Measurements from ENCODE around the gene SLC9A9. TPM values are rescaled to one million over a fixed set of nuclear protein-coding genes. Genes with fewer than 3 reads are reported as not detected.

SLC9A9 gene
- polyA plus RNA-seq, 2 donors: 8.3 to 11.9 TPM

- H3K4me3 ChIP-seq (ENCODE audit: low read depth in 1 of 2, low read length in 2 of 2): no peak overlapping the region
- no peaks in the 10 kb centered on the region for H3K36me3 ChIP-seq (ENCODE audit: control insufficient read depth in 2 of 2, insufficient read depth in 2 of 2, low read length in 1 of 2)
- no peaks in the 10 kb centered on the region for H3K9me3 ChIP-seq (ENCODE audit: control insufficient read depth in 2 of 2, insufficient read depth in 1 of 2, low read depth in 1 of 2, low read length in 1 of 2)
- WGBS, 2 donors: 74 to 76% methylated on average over 3 of the region's 3 CpGs
- no peaks in the 10 kb centered on the region for H3K4me1 ChIP-seq (ENCODE audit: control insufficient read depth in 2 of 2, insufficient read depth in 2 of 2, low read length in 1 of 2)
- H3K27ac ChIP-seq (ENCODE audit: low read depth in 2 of 2, low read length in 1 of 2): no peak overlapping the region
- no peaks in the 10 kb centered on the region for H3K27me3 ChIP-seq (ENCODE audit: control insufficient read depth in 1 of 2, insufficient read depth in 2 of 2, low read length in 2 of 2)
Measured at GRCh38 chr3:143605233-143605950, 242.9 kb downstream of the SLC9A9 start.

- no peaks in the 10 kb centered on the region for H3K36me3 ChIP-seq (ENCODE audit: control insufficient read depth in 2 of 2, insufficient read depth in 2 of 2, low read length in 1 of 2)
- no peaks in the 10 kb centered on the region for H3K9me3 ChIP-seq (ENCODE audit: control insufficient read depth in 2 of 2, insufficient read depth in 1 of 2, low read depth in 1 of 2, low read length in 1 of 2)
- no peaks in the 10 kb centered on the region for H3K4me1 ChIP-seq (ENCODE audit: control insufficient read depth in 2 of 2, insufficient read depth in 2 of 2, low read length in 1 of 2)
- WGBS, 2 donors: 81 to 82% methylated on average over 5 of the region's 5 CpGs
- no peak overlapping the region for H3K4me3 ChIP-seq (ENCODE audit: low read depth in 1 of 2, low read length in 2 of 2)
- H3K27me3 ChIP-seq (ENCODE audit: control insufficient read depth in 1 of 2, insufficient read depth in 2 of 2, low read length in 2 of 2): no peaks in the 10 kb centered on the region
- no peak overlapping the region for H3K27ac ChIP-seq (ENCODE audit: low read depth in 2 of 2, low read length in 1 of 2)
Measured at GRCh38 chr3:143604402-143605185, 243.7 kb downstream of the SLC9A9 start.

- H3K27ac ChIP-seq (ENCODE audit: low read depth in 2 of 2, low read length in 1 of 2): no peak overlapping the region
- H3K27me3 ChIP-seq (ENCODE audit: control insufficient read depth in 1 of 2, insufficient read depth in 2 of 2, low read length in 2 of 2): no peaks in the 10 kb centered on the region
- no peaks in the 10 kb centered on the region for H3K4me1 ChIP-seq (ENCODE audit: control insufficient read depth in 2 of 2, insufficient read depth in 2 of 2, low read length in 1 of 2)
- H3K9me3 ChIP-seq (ENCODE audit: control insufficient read depth in 2 of 2, insufficient read depth in 1 of 2, low read depth in 1 of 2, low read length in 1 of 2): no peaks in the 10 kb centered on the region
- WGBS, 2 donors: 95% methylated on average over 5 of the region's 5 CpGs
- H3K36me3 ChIP-seq (ENCODE audit: control insufficient read depth in 2 of 2, insufficient read depth in 2 of 2, low read length in 1 of 2): no peaks in the 10 kb centered on the region
- no peak overlapping the region for H3K4me3 ChIP-seq (ENCODE audit: low read depth in 1 of 2, low read length in 2 of 2)
Measured at GRCh38 chr3:143603774-143604173, 244.5 kb downstream of the SLC9A9 start.

- Histone ChIP-seq H3K9me3 (ENCODE audit: control insufficient read depth in 2 of 2, insufficient read depth in 1 of 2, low read depth in 1 of 2, low read length in 1 of 2) (no peaks in the 10 kb centered on the region), H3K27ac (ENCODE audit: low read depth in 2 of 2, low read length in 1 of 2) (no peak overlapping the region), H3K36me3 (ENCODE audit: control insufficient read depth in 2 of 2, insufficient read depth in 2 of 2, low read length in 1 of 2) (no peaks in the 10 kb centered on the region), H3K4me1 (ENCODE audit: control insufficient read depth in 2 of 2, insufficient read depth in 2 of 2, low read length in 1 of 2) (no peaks in the 10 kb centered on the region), H3K4me3 (ENCODE audit: low read depth in 1 of 2, low read length in 2 of 2) (no peak overlapping the region), H3K27me3 (ENCODE audit: control insufficient read depth in 1 of 2, insufficient read depth in 2 of 2, low read length in 2 of 2) (no peaks in the 10 kb centered on the region)
- WGBS, 2 donors: 69 to 70% methylated on average over 6 of the region's 6 CpGs
Measured at GRCh38 chr3:143601723-143602484, 246.4 kb downstream of the SLC9A9 start.

GRCh38 chr3:143600756-143601718 lies 247.2 kb downstream of the SLC9A9 start:
- 87 to 91% methylated on average over 4 of the region's 4 CpGs for WGBS, 2 donors
- Histone ChIP-seq H3K36me3 (ENCODE audit: control insufficient read depth in 2 of 2, insufficient read depth in 2 of 2, low read length in 1 of 2) (no peaks in the 10 kb centered on the region), H3K27me3 (ENCODE audit: control insufficient read depth in 1 of 2, insufficient read depth in 2 of 2, low read length in 2 of 2) (no peaks in the 10 kb centered on the region), H3K9me3 (ENCODE audit: control insufficient read depth in 2 of 2, insufficient read depth in 1 of 2, low read depth in 1 of 2, low read length in 1 of 2) (no peaks in the 10 kb centered on the region), H3K4me1 (ENCODE audit: control insufficient read depth in 2 of 2, insufficient read depth in 2 of 2, low read length in 1 of 2) (no peaks in the 10 kb centered on the region), H3K27ac (ENCODE audit: low read depth in 2 of 2, low read length in 1 of 2) (no peak overlapping the region), H3K4me3 (ENCODE audit: low read depth in 1 of 2, low read length in 2 of 2) (no peak overlapping the region)

- 89 to 94% methylated on average over 17 of the region's 17 CpGs for WGBS, 2 donors
- no peaks in the 10 kb centered on the region for H3K9me3 ChIP-seq (ENCODE audit: control insufficient read depth in 2 of 2, insufficient read depth in 1 of 2, low read depth in 1 of 2, low read length in 1 of 2)
- no peak overlapping the region for H3K27ac ChIP-seq (ENCODE audit: low read depth in 2 of 2, low read length in 1 of 2)
- no peaks in the 10 kb centered on the region for H3K36me3 ChIP-seq (ENCODE audit: control insufficient read depth in 2 of 2, insufficient read depth in 2 of 2, low read length in 1 of 2)
- H3K4me1 ChIP-seq (ENCODE audit: control insufficient read depth in 2 of 2, insufficient read depth in 2 of 2, low read length in 1 of 2): no peaks in the 10 kb centered on the region
- no peak overlapping the region for H3K4me3 ChIP-seq (ENCODE audit: low read depth in 1 of 2, low read length in 2 of 2)
- no peaks in the 10 kb centered on the region for H3K27me3 ChIP-seq (ENCODE audit: control insufficient read depth in 1 of 2, insufficient read depth in 2 of 2, low read length in 2 of 2)
Measured at GRCh38 chr3:143597774-143598652, 250.3 kb downstream of the SLC9A9 start.

- Histone ChIP-seq H3K9me3 (ENCODE audit: control insufficient read depth in 2 of 2, insufficient read depth in 1 of 2, low read depth in 1 of 2, low read length in 1 of 2) (no peaks in the 10 kb centered on the region), H3K4me3 (ENCODE audit: low read depth in 1 of 2, low read length in 2 of 2) (no peak overlapping the region), H3K27me3 (ENCODE audit: control insufficient read depth in 1 of 2, insufficient read depth in 2 of 2, low read length in 2 of 2) (no peaks in the 10 kb centered on the region), H3K4me1 (ENCODE audit: control insufficient read depth in 2 of 2, insufficient read depth in 2 of 2, low read length in 1 of 2) (no peaks in the 10 kb centered on the region), H3K36me3 (ENCODE audit: control insufficient read depth in 2 of 2, insufficient read depth in 2 of 2, low read length in 1 of 2) (no peaks in the 10 kb centered on the region), H3K27ac (ENCODE audit: low read depth in 2 of 2, low read length in 1 of 2) (no peak overlapping the region)
- 91% methylated on average over 18 of the region's 18 CpGs for WGBS, 2 donors
Measured at GRCh38 chr3:143596957-143597642, 251.2 kb downstream of the SLC9A9 start.

- no peaks in the 10 kb centered on the region for H3K27me3 ChIP-seq (ENCODE audit: control insufficient read depth in 1 of 2, insufficient read depth in 2 of 2, low read length in 2 of 2)
Measured at GRCh38 chr3:143595456-143596077, 252.7 kb downstream of the SLC9A9 start.

More at GRCh38 chr3:143595456-143596077, 252.7 kb downstream of the SLC9A9 start:
- Histone ChIP-seq H3K27ac (ENCODE audit: low read depth in 2 of 2, low read length in 1 of 2) (no peak overlapping the region), H3K9me3 (ENCODE audit: control insufficient read depth in 2 of 2, insufficient read depth in 1 of 2, low read depth in 1 of 2, low read length in 1 of 2) (no peaks in the 10 kb centered on the region), H3K36me3 (ENCODE audit: control insufficient read depth in 2 of 2, insufficient read depth in 2 of 2, low read length in 1 of 2) (no peaks in the 10 kb centered on the region), H3K4me1 (ENCODE audit: control insufficient read depth in 2 of 2, insufficient read depth in 2 of 2, low read length in 1 of 2) (no peaks in the 10 kb centered on the region), H3K4me3 (ENCODE audit: low read depth in 1 of 2, low read length in 2 of 2) (no peak overlapping the region)
- WGBS, 2 donors: 72 to 75% methylated on average over 3 of the region's 3 CpGs
